Suprapubic skin (tissue), 4 donors: ENCODE results near the gene COL5A1. TPM values are rescaled to one million over a fixed set of nuclear protein-coding genes. Genes with fewer than 3 reads are reported as not detected.

Source experiments
- DNase-seq, 2 donors: peaks; one replicate each; pipeline ENCODE4 v3.0.0-alpha.2; 2019; ENCODE audit warnings: low spot score in 2 of 2
- H3K27ac ChIP-seq: fragments of 200-600 bp; sonication (generic); one replicate; pipeline ENCODE4 v1.5.1; 2019
- H3K27me3 ChIP-seq: fragments of 200-600 bp; sonication (generic); one replicate; pipeline ENCODE4 v1.5.1; 2019
- H3K36me3 ChIP-seq: fragments of 200-600 bp; sonication (generic); one replicate; pipeline ENCODE4 v1.5.1; 2019
- H3K4me1 ChIP-seq: fragments of 200-600 bp; sonication (generic); one replicate; pipeline ENCODE4 v1.5.1; 2019
- H3K4me3 ChIP-seq: fragments of 200-600 bp; sonication (generic); one replicate; pipeline ENCODE4 v1.5.1; 2019; ENCODE audit warnings: mild to moderate bottlenecking
- H3K9me3 ChIP-seq: fragments of 200-600 bp; sonication (generic); one replicate; pipeline ENCODE4 v1.5.1; 2019
- EP300 ChIP-seq: sonication (generic); formaldehyde crosslinking; IDR thresholded peaks from one replicate; pipeline ENCODE4 v1.6.1; 2017; ENCODE audit warnings: antibody characterized with exemption
- POLR2A ChIP-seq, 2 donors: fragments of 450-650 bp; IDR thresholded peaks; one replicate each; pipeline ENCODE4 v1.6.1; 2017; ENCODE audit warnings: antibody characterized with exemption in 2 of 2, mild to moderate bottlenecking in 2 of 2, moderate library complexity in 2 of 2
- POLR2AphosphoS5 ChIP-seq, 3 donors: sonication (generic); formaldehyde crosslinking; IDR thresholded peaks; one replicate each; pipeline ENCODE4 v1.6.1; 2017; ENCODE audit warnings: antibody characterized with exemption in 3 of 3
- WGBS: methylation state at CpG from one replicate; pipeline ENCODE4 v1.1.5; 2018; 5-methylcytosine and 5-hydroxymethylcytosine counted together
- total RNA-seq, 4 donors: library from RNA; depleted of rRNA; stranded (reverse); fragments of >200 nt; gene quantifications; one replicate each; pipeline ENCODE4 v1.1.0, GENCODE V29; 2016
- TF ChIP-seq, protein P1 (sequence below), 2 donors: fragments of 200-600 bp in 1 of 2; fragments of 450-650 bp in 1 of 2; sonication (generic) in 1 of 2; IDR thresholded peaks; one replicate each; pipeline ENCODE4 v1.5.1; 2016 to 2019; ENCODE audit warnings: antibody characterized with exemption in 2 of 2, mild to moderate bottlenecking in 1 of 2, moderate library complexity in 1 of 2

The COL5A1 gene
- total RNA-seq, 4 donors from 2014 or later = 8.6 to 16.5 (median 15.4) TPM

DNA sequence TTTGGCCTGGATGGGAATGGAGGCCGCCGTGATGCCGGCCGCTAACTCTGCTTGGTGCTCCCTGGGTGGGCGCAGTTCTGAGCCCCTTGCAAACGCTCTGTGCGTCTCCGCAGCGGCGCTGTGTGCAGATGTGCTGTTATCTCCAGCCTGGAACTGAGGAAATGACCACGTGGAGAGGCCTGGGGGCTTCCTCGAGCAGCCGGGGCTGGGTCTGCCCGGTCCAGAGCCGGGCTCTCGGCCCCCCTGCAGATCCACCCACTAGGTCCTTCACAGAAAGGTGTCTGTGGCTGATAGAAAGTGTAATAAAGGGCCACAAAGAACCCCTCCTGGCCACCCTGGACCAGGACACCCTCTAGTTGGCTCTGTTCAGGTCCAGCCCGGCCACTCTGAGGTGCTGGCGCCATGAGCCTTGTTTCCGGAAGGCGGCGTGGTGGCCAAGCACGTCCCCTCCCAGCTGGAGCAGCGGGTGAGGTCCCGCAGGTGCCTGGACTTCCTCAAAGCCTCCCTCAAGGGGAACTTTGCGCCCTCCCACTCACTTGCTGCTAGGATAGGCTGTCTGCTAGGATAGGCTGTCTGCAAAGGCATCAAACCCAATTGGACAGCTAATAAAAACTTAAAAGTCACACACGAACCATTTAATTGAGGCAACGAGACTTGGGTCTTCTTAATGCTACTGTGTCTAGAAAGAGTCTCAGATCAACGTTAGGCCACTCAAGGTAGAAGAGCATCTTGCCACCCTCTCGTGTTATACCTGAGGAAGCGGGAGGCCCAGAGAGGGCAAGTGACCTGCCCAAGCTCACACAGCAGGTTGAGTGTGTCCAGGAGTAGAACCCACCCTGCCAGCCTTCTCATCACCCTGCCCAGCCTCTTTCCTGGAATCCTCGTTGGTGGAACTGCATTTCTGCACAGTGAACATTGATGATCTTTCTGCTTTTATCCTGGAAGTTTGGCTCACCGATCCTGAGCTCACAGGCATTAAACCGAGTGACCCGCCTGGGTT is 129.7 kb downstream of the COL5A1 start:
- Histone ChIP-seq H3K27me3 (peaks cover 9% of the 10 kb centered on the region), H3K4me3 (no peak overlapping the region), H3K4me1 (peaks cover 7% of the 10 kb centered on the region), H3K27ac (no peak overlapping the region), H3K36me3 (peaks cover 22% of the 10 kb centered on the region), H3K9me3 (no peaks in the 10 kb centered on the region)
- DNase-seq = no peak
- 69% methylated on average over 28 of the region's 34 CpGs for WGBS
- TF ChIP-seq EP300 (no peak), POLR2A (IDR thresholded peaks at IDR 0.05) (no peak), POLR2AphosphoS5 (IDR thresholded peaks at IDR 0.05) (no peak)
- TF ChIP-seq, protein P1, sequence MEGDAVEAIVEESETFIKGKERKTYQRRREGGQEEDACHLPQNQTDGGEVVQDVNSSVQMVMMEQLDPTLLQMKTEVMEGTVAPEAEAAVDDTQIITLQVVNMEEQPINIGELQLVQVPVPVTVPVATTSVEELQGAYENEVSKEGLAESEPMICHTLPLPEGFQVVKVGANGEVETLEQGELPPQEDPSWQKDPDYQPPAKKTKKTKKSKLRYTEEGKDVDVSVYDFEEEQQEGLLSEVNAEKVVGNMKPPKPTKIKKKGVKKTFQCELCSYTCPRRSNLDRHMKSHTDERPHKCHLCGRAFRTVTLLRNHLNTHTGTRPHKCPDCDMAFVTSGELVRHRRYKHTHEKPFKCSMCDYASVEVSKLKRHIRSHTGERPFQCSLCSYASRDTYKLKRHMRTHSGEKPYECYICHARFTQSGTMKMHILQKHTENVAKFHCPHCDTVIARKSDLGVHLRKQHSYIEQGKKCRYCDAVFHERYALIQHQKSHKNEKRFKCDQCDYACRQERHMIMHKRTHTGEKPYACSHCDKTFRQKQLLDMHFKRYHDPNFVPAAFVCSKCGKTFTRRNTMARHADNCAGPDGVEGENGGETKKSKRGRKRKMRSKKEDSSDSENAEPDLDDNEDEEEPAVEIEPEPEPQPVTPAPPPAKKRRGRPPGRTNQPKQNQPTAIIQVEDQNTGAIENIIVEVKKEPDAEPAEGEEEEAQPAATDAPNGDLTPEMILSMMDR (IDR thresholded peaks at IDR 0.05) = no peak

DNA sequence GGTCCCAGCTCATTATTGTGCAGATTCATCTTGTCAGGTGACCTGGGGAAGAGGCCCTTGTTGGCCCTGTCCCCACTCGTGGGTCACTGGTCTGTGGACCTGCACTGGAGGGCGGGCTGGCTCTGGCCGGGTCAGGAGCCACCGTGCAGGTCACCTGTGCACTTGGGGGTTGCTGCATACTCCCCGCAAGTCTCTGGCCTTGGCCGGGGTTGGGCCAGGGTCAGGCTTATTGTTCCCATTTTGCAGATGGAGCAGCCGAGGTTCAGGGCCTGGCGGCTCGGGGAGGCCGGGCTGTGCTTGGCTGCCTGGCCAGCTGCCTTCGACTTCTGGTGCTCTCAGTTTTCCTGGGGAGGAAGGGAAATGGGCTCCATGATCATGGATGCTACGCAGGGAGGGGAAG is 130.7 kb downstream of the COL5A1 start:
- Histone ChIP-seq H3K27ac (no peak overlapping the region), H3K27me3 (peaks cover 18% of the 10 kb centered on the region), H3K4me3 (no peak overlapping the region), H3K4me1 (peaks cover 9% of the 10 kb centered on the region), H3K36me3 (peaks cover 22% of the 10 kb centered on the region), H3K9me3 (no peaks in the 10 kb centered on the region)
- 90% methylated on average over 4 of the region's 12 CpGs for WGBS
- no peak for DNase-seq
- TF ChIP-seq POLR2A (IDR thresholded peaks at IDR 0.05) (no peak), POLR2AphosphoS5 (IDR thresholded peaks at IDR 0.05) (no peak), EP300 (no peak)
- TF ChIP-seq, protein P1 (IDR thresholded peaks at IDR 0.05) = no peak

DNA sequence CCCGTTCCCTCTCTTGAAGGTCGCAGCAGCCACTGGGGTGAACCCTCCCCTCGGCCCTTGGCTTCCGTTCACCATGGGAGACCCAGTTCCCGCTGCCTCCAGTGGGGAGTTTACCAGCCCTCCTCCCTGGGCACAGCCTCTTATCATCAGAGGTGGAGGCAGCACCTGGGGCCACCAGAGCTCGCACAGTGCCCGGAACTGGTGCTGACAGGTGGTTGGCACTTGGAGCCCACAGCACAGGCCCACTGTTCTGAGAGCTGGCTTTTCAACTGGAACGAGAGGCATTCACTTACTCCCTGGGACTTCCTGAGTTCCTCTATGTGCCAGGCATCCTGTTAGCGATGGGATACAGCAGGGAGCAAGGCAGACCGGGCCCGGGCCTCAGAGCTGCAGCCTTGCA is 132.2 kb downstream of the COL5A1 start:
- no peak overlapping the region for H3K27ac ChIP-seq
- DNase-seq = no peak
- H3K4me3 ChIP-seq = no peak overlapping the region
- 82% methylated on average over 5 of the region's 11 CpGs for WGBS
- peaks cover 18% of the 10 kb centered on the region for H3K27me3 ChIP-seq
- H3K9me3 ChIP-seq = no peaks in the 10 kb centered on the region
- peaks cover 20% of the 10 kb centered on the region for H3K4me1 ChIP-seq
- TF ChIP-seq POLR2AphosphoS5 (IDR thresholded peaks at IDR 0.05) (no peak), POLR2A (IDR thresholded peaks at IDR 0.05) (no peak), EP300 (no peak)
- TF ChIP-seq, protein P1 (IDR thresholded peaks at IDR 0.05) = no peak
- H3K36me3 ChIP-seq = peaks cover 22% of the 10 kb centered on the region

DNA sequence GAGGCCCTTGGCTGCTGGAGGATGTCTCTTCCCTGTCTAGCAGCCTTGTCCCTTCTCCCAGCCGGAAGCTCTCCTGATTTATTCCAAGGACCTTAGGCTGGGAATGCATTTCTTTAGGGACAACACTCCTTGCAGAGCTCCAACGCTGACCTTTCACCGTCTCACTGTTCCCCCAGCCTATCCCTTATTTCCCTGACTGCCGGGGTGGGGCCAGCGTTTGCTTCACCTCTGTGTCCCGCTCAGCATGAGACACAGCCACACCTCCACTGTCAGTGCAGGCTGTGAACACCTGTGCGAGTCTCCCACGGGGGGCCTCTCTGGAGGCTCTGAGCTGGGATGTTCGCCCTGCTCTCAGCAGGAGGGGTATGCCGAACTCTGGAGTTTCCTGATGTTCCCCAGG is 132.8 kb downstream of the COL5A1 start:
- H3K27ac ChIP-seq = no peak overlapping the region
- H3K27me3 ChIP-seq = peaks cover 18% of the 10 kb centered on the region
- H3K4me1 ChIP-seq = peaks cover 26% of the 10 kb centered on the region
- no peaks in the 10 kb centered on the region for H3K9me3 ChIP-seq
- no peak for TF ChIP-seq POLR2A (IDR thresholded peaks at IDR 0.05)
- TF ChIP-seq POLR2AphosphoS5 (IDR thresholded peaks at IDR 0.05) = no peak
- TF ChIP-seq EP300 = no peak
- TF ChIP-seq, protein P1 (IDR thresholded peaks at IDR 0.05) = no peak
- DNase-seq = no peak
- H3K36me3 ChIP-seq = peaks cover 22% of the 10 kb centered on the region
- H3K4me3 ChIP-seq = no peak overlapping the region
- 89% methylated on average over 9 of the region's 10 CpGs for WGBS
